GM23338 (cell line): ENCODE measurements around the gene ACAD9. TPM values are rescaled to one million over a fixed set of nuclear protein-coding genes. Genes with fewer than 3 reads are reported as not detected.

Source experiments
- ATAC-seq: fragments of 200-7000 bp; cut with Tn5 transposase; 3 replicates; pipeline ENCODE4 v1.9.1; 2020
- DNase-seq: peaks from one replicate; pipeline ENCODE4 v3.0.0-alpha.2; 2015; ENCODE audit warnings: low spot score
- H2AFZ ChIP-seq: fragments of 200-600 bp; sonication (generic); 2 replicates; pipeline ENCODE4 v1.8.0; 2016; ENCODE audit warnings: antibody characterized with exemption, mild to moderate bottlenecking, moderate library complexity
- H3F3A ChIP-seq: fragments of 200-600 bp; sonication (generic); replicated peaks from 2 replicates; pipeline ENCODE4 v1.8.0; 2017; ENCODE audit warnings: antibody characterized with exemption, mixed run types, low read depth
- H3K27ac ChIP-seq: fragments of 200-600 bp; sonication (generic); 2 replicates; pipeline ENCODE4 v1.6.1; 2016; ENCODE audit warnings: low read depth
- H3K27me3 ChIP-seq: fragments of 200-600 bp; sonication (generic); 2 replicates; pipeline ENCODE4 v1.8.0; 2016; ENCODE audit warnings: mild to moderate bottlenecking, mixed run types, moderate library complexity; ENCODE audit not compliant: insufficient read depth
- H3K36me3 ChIP-seq: fragments of 200-600 bp; sonication (generic); 2 replicates; pipeline ENCODE4 v1.8.0; 2016; ENCODE audit warnings: mild to moderate bottlenecking; ENCODE audit not compliant: insufficient read depth
- H3K4me1 ChIP-seq: fragments of 200-600 bp; sonication (generic); 2 replicates; pipeline ENCODE4 v1.8.0; 2016; ENCODE audit warnings: mild to moderate bottlenecking, moderate library complexity; ENCODE audit not compliant: insufficient read depth
- H3K4me2 ChIP-seq: fragments of 200-600 bp; sonication (generic); 2 replicates; pipeline ENCODE4 v1.7.1; 2017; ENCODE audit warnings: mixed run types
- H3K4me3 ChIP-seq: fragments of 200-600 bp; sonication (generic); 2 replicates; pipeline ENCODE4 v1.6.1; 2016; ENCODE audit warnings: mixed run types
- H3K79me2 ChIP-seq: fragments of 200-600 bp; sonication (generic); replicated peaks from 2 replicates; pipeline ENCODE4 v1.8.0; 2017; ENCODE audit warnings: mild to moderate bottlenecking; ENCODE audit not compliant: insufficient read depth
- H3K9me2 ChIP-seq: fragments of 200-600 bp; sonication (generic); 2 replicates; pipeline ENCODE4 v1.8.0; 2017; ENCODE audit not compliant: insufficient read depth
- H4K20me1 ChIP-seq: fragments of 200-600 bp; sonication (generic); replicated peaks from 2 replicates; pipeline ENCODE4 v1.8.0; 2017; ENCODE audit warnings: mild to moderate bottlenecking; ENCODE audit not compliant: insufficient read depth
- H3K27ac Mint-ChIP-seq: 2 replicates; pipeline ENCODE4 v1.8.0; 2020; ENCODE audit warnings: inconsistent platforms, mild to moderate bottlenecking, moderate library complexity, mixed read lengths
- H3K27me3 Mint-ChIP-seq: 3 replicates; pipeline ENCODE4 v1.8.0; 2022; ENCODE audit warnings: low read depth, mild to moderate bottlenecking, moderate library complexity, mixed read lengths, inconsistent platforms; ENCODE audit not compliant: insufficient read depth, poor library complexity
- H3K36me3 Mint-ChIP-seq: 3 replicates; pipeline ENCODE4 v1.8.0; 2021; ENCODE audit warnings: low read depth, mild to moderate bottlenecking, inconsistent platforms, moderate library complexity, mixed read lengths
- H3K4me1 Mint-ChIP-seq: 3 replicates; pipeline ENCODE4 v1.8.0; 2020; ENCODE audit warnings: mild to moderate bottlenecking, inconsistent platforms, mixed read lengths
- H3K4me3 Mint-ChIP-seq: 3 replicates; pipeline ENCODE4 v1.8.0; 2021; ENCODE audit warnings: moderate library complexity, mild to moderate bottlenecking, inconsistent platforms, mixed read lengths
- H3K9me3 Mint-ChIP-seq: 3 replicates; pipeline ENCODE4 v1.8.0; 2020; ENCODE audit warnings: moderate library complexity, mild to moderate bottlenecking, inconsistent platforms, mixed read lengths
- CREB1 ChIP-seq: fragments of 250-450 bp; sonication (Bioruptor Pico); IDR thresholded peaks from 2 replicates; pipeline ENCODE4 v1.5.0; 2020; ENCODE audit warnings: low read depth, mild to moderate bottlenecking, moderate library complexity
- EZH2 ChIP-seq: fragments of 200-600 bp; sonication (generic); IDR thresholded peaks from one replicate; pipeline ENCODE4 v1.8.0; 2017; ENCODE audit warnings: antibody characterized with exemption, mild to moderate bottlenecking, low read depth; ENCODE audit not compliant: unreplicated experiment
- EZH2phosphoT487 ChIP-seq: fragments of 200-600 bp; sonication (generic); IDR thresholded peaks from one replicate; pipeline ENCODE4 v1.8.1; 2018; ENCODE audit warnings: antibody characterized with exemption; ENCODE audit not compliant: unreplicated experiment
- JUNB ChIP-seq: IDR thresholded peaks from one replicate; pipeline ENCODE4 v1.6.1; 2016; ENCODE audit warnings: antibody characterized with exemption; ENCODE audit not compliant: unreplicated experiment
- NANOG ChIP-seq: IDR thresholded peaks from 2 replicates; pipeline ENCODE4 v1.6.1; 2016; ENCODE audit warnings: antibody characterized with exemption, borderline replicate concordance
- POLR2AphosphoS5 ChIP-seq: IDR thresholded peaks from 2 replicates; pipeline ENCODE4 v1.6.1; 2016; ENCODE audit warnings: antibody characterized with exemption, low read depth
- STAT1 ChIP-seq: IDR thresholded peaks from one replicate; pipeline ENCODE4 v1.6.1; 2016; ENCODE audit warnings: antibody characterized with exemption; ENCODE audit not compliant: unreplicated experiment
- ZNF114 ChIP-seq: fragments of 250-450 bp; sonication (Bioruptor Pico); IDR thresholded peaks from 2 replicates; pipeline ENCODE4 v1.5.0; 2020; ENCODE audit warnings: mild to moderate bottlenecking, moderate library complexity
- ZNF331 ChIP-seq: fragments of 250-450 bp; sonication (Bioruptor Pico); IDR thresholded peaks from 2 replicates; pipeline ENCODE4 v1.5.0; 2020; ENCODE audit warnings: low read depth, mild to moderate bottlenecking, moderate library complexity
- ZNF462 ChIP-seq: fragments of 250-450 bp; sonication (Bioruptor Pico); IDR thresholded peaks from 2 replicates; pipeline ENCODE4 v1.5.0; 2020; ENCODE audit warnings: mild to moderate bottlenecking, moderate library complexity
- polyA plus RNA-seq: library from polyadenylated mRNA; unstranded; fragments of >200 nt; fragmentation: Nextera tagmentation; extraction: Ambion mirVana; gene quantifications from 2 replicates; pipeline ENCODE4 v1.2.1, GENCODE V29; 2016
- total RNA-seq: library from RNA; depleted of rRNA; stranded (reverse); fragments of >200 nt; shearing (Covaris generic); gene quantifications from 2 replicates; pipeline ENCODE4 v1.2.3, GENCODE V29; 2014
- TF ChIP-seq, protein P1 (sequence below): IDR thresholded peaks from one replicate; pipeline ENCODE4 v1.6.1; 2018; ENCODE audit warnings: antibody characterized with exemption; ENCODE audit not compliant: unreplicated experiment
- TF ChIP-seq, protein P2 (sequence below): IDR thresholded peaks from 2 replicates; pipeline ENCODE4 v1.6.1; 2016; ENCODE audit warnings: antibody characterized with exemption
- TF ChIP-seq, protein P3 (sequence below), 2 experiments: fragments of 200-600 bp in 1 of 2; sonication (generic) in 1 of 2; conservative IDR thresholded peaks; 2 replicates each; pipeline versions ENCODE4 v1.5.1 to v1.6.1; 2016 to 2017; ENCODE audit warnings: antibody characterized with exemption in 2 of 2, low read depth in 2 of 2, mild to moderate bottlenecking in 2 of 2, moderate library complexity in 1 of 2

ACAD9 gene
- total and polyA plus RNA-seq, 2 experiments from 2014 or later = 21.2 to 36.4 TPM

DNA sequence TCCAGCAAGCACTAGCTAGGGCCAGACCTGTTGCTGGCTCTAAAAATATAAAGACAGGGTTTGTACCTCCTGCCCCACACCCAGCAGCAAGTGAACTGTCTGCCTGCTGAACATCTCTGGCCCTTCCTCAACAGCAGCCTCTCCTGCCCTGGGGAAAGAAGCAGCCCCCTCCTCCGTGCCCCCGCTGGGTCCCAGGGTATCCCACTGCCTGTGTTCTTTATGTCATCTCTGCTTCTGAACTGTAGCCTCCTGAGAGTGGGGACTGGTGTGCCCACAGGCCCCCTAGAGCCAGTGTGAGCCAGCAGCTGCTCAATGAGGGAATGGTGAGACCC, 54.5 kb downstream of the ACAD9 start:
- Histone ChIP-seq H3K4me3 (no peak overlapping the region), H3K27ac (no peak overlapping the region), H3F3A (no peaks in the 10 kb centered on the region), H3K4me2 (no peak overlapping the region), H3K79me2 (no peaks in the 10 kb centered on the region), H3K27me3 (no peaks in the 10 kb centered on the region), H3K9me2 (no peaks in the 10 kb centered on the region), H4K20me1 (no peaks in the 10 kb centered on the region), H3K36me3 (no peaks in the 10 kb centered on the region), H3K4me1 (no peaks in the 10 kb centered on the region), H2AFZ (no peak overlapping the region)
- DNase-seq = no peak
- no peak for ATAC-seq
- no peak overlapping the region for H3K27ac Mint-ChIP-seq
- no peaks in the 10 kb centered on the region for H3K4me1 Mint-ChIP-seq
- H3K27me3 Mint-ChIP-seq = peaks cover 4% of the 10 kb centered on the region
- no peak overlapping the region for H3K4me3 Mint-ChIP-seq
- no peaks in the 10 kb centered on the region for H3K36me3 Mint-ChIP-seq
- no peak for TF ChIP-seq NANOG
- no peak for TF ChIP-seq CREB1
- TF ChIP-seq JUNB = no peak
- TF ChIP-seq STAT1 = no peak
- TF ChIP-seq, protein P1, sequence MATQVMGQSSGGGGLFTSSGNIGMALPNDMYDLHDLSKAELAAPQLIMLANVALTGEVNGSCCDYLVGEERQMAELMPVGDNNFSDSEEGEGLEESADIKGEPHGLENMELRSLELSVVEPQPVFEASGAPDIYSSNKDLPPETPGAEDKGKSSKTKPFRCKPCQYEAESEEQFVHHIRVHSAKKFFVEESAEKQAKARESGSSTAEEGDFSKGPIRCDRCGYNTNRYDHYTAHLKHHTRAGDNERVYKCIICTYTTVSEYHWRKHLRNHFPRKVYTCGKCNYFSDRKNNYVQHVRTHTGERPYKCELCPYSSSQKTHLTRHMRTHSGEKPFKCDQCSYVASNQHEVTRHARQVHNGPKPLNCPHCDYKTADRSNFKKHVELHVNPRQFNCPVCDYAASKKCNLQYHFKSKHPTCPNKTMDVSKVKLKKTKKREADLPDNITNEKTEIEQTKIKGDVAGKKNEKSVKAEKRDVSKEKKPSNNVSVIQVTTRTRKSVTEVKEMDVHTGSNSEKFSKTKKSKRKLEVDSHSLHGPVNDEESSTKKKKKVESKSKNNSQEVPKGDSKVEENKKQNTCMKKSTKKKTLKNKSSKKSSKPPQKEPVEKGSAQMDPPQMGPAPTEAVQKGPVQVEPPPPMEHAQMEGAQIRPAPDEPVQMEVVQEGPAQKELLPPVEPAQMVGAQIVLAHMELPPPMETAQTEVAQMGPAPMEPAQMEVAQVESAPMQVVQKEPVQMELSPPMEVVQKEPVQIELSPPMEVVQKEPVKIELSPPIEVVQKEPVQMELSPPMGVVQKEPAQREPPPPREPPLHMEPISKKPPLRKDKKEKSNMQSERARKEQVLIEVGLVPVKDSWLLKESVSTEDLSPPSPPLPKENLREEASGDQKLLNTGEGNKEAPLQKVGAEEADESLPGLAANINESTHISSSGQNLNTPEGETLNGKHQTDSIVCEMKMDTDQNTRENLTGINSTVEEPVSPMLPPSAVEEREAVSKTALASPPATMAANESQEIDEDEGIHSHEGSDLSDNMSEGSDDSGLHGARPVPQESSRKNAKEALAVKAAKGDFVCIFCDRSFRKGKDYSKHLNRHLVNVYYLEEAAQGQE = no peak
- TF ChIP-seq, protein P2, sequence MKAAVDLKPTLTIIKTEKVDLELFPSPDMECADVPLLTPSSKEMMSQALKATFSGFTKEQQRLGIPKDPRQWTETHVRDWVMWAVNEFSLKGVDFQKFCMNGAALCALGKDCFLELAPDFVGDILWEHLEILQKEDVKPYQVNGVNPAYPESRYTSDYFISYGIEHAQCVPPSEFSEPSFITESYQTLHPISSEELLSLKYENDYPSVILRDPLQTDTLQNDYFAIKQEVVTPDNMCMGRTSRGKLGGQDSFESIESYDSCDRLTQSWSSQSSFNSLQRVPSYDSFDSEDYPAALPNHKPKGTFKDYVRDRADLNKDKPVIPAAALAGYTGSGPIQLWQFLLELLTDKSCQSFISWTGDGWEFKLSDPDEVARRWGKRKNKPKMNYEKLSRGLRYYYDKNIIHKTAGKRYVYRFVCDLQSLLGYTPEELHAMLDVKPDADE = no peak
- TF ChIP-seq EZH2 = no peak
- no peak for TF ChIP-seq ZNF462
- no peak for TF ChIP-seq ZNF331 (CRISPR knock-in tag)
- TF ChIP-seq, protein P3, sequence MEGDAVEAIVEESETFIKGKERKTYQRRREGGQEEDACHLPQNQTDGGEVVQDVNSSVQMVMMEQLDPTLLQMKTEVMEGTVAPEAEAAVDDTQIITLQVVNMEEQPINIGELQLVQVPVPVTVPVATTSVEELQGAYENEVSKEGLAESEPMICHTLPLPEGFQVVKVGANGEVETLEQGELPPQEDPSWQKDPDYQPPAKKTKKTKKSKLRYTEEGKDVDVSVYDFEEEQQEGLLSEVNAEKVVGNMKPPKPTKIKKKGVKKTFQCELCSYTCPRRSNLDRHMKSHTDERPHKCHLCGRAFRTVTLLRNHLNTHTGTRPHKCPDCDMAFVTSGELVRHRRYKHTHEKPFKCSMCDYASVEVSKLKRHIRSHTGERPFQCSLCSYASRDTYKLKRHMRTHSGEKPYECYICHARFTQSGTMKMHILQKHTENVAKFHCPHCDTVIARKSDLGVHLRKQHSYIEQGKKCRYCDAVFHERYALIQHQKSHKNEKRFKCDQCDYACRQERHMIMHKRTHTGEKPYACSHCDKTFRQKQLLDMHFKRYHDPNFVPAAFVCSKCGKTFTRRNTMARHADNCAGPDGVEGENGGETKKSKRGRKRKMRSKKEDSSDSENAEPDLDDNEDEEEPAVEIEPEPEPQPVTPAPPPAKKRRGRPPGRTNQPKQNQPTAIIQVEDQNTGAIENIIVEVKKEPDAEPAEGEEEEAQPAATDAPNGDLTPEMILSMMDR (conservative IDR thresholded peaks at IDR 0.05; ENCODE audit: low read depth in 2 of 2) = no peak
- no peak for TF ChIP-seq EZH2phosphoT487
- TF ChIP-seq ZNF114 (CRISPR knock-in tag) = no peak
- no peak for TF ChIP-seq POLR2AphosphoS5
- H3K9me3 Mint-ChIP-seq = peaks cover 9% of the 10 kb centered on the region
